Stimulated activated CD4-positive, alpha-beta T cell treated with anti-CD3 and anti-CD28 coated beads, Interleukin-1b, Interleukin-23, amount 100 ng/mL, for 1 hour (primary cell): Measurements from ENCODE around the gene MZF1.

ENCODE experiments used
- DNase-seq, 2 donors: peaks; one replicate each; pipeline ENCODE4 v3.0.0-alpha.2; 2020; ENCODE audit warnings: low read depth in 2 of 2

The MZF1 gene

GRCh38 chr19:58555920-58556621 lies 17.1 kb downstream of the MZF1 start:
- no peak for DNase-seq

GRCh38 chr19:58555369-58555885 lies 17.7 kb downstream of the MZF1 start:
- DNase-seq: no peak

DNA sequence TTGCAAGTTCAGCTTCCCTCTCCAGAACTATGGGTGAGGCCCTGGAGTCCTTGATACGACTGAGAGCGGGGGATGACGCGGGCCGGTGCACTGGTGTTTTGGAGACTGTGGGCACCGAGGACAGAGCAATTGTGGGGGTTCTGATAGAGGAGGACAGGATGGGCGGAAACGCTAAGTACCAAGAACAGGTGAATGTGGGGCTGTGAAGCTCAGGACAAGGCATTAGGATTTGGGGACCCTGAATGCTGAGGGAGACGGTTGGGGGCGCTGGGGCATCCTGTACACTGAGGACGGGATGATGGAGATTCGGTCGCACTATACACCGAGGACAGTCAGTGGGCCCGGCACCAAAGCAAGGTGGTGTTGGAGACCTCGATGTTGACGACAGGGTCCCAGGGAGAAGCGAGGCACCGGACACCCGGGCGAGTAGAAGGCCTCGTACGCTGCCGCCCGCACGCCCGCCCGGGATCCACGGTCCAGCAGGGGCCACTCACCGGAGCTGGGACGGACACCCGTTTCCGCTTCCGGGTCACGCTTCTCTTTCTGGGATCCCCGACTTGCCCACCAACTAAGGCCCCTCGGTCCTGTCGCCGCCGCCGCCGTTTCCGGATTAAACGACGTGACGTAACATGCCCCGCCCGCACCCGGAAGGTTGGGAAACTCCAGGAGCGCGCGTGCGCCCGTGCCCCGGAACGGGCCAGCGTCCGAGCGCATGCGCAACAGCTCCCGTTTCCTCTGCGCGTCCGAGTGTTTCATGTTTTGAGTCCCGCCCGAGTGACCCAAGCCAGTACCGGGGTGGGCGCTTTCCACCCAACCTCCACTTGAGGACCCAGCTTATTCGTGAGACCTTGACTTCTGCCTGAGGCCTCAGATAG lies 18.4 kb downstream of the MZF1 start, which contains the start of gene CHMP2A:
TSS of gene CHMP2A (minus strand) at position 612 of the 875 bp plus-strand sequence. CDS start 893 bp downstream, outside the sequence.
- peak; percentile 93 to 97 for DNase-seq

DNA sequence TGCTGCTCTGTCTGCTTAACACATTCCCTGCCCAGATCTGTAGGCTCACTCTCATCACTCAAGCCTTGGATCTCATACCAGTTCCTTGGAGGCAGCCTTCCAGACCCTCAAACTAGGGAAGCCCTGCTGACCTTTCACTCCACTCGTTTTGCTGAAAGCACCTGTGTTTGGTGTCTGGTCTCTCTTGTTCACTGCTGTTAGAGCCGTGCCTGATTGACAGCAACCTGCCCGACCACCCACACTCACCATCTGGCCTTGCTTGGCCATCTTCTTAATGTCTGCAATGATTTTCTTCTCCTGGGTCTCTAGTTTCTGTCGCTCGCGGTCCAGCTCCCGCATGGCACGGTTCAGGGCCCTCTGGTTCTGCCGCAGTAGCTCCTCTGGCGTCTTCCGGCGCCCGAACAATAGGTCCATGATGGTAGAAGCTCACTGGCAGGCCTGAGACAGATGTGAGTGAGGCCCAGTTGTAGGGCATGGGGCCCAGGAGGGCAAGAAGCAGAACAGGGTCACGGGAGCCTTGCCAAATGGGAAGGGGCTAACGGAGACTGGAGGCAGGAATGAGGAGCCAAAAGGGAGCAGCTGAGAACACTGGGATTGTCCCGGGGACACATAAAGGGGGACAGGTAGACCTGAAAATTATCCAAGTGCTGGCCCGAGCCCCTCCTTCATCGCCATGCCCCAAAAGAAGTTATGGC lies 19.2 kb downstream of the MZF1 start:
- DNase-seq: no peak

GRCh38 chr19:58552655-58553054 lies 20.5 kb downstream of the MZF1 start:
- DNase-seq: no peak

DNA sequence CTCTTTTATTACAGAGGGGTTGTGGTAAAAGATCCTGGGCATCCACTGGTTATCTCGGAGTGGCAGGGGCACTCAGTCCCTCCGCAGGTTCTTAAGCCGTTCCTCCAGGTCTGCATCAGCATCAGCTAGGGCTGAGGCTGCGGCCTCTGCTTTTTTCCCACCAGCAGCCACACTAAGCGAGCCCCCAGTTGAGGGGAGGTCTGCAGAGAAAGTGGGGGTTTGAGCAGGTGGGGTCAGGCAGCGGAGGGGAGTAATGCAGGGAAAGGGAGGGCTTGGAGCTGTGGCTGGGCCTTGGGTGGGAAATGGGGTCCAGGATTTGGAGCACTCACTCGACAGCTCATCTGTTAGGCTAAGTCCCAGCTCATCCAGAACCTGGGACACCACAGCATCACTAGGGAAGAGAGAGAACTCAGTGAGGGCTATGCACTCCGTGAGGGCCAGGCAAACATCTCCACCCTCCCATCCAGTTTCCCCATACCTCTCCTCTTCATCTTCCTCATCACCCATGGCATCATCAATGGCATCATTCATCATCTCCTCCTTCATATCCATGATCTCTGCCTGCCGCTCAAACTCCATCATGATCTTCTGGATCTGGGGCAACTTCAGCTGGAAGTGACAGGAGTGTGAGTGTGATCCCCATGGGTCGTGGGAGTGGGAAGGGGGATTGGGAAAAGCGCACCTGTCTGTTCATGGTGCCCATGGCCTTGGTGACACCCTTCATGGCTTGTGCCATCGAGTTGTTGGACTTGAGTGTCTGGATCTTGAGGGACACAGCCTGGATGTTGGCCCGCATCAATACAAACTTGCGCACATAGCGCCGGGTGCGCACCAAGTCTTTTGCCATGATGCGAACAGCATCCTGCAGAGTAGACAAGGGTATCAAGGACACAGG lies 21.3 kb downstream of the MZF1 start:
- DNase-seq: no peak

DNA sequence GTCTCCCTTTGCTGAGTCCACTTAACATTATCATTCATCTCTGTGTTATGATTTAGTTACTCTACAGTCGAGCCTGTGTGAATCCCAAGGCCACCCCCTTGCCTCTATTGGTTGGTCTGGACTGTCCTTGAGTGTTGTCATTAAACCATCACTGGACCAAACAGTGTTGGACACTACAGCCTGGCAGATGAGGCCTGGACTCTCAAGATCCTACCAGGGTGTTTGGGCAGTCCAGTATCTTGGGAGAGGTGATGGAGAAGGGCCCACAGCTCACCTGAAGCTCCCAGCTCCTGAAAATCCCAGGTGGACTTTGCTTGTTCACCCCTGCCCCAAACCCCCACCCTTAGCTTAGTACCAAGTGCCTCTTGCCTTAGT lies 22.0 kb downstream of the MZF1 start:
- no peak for DNase-seq

DNA sequence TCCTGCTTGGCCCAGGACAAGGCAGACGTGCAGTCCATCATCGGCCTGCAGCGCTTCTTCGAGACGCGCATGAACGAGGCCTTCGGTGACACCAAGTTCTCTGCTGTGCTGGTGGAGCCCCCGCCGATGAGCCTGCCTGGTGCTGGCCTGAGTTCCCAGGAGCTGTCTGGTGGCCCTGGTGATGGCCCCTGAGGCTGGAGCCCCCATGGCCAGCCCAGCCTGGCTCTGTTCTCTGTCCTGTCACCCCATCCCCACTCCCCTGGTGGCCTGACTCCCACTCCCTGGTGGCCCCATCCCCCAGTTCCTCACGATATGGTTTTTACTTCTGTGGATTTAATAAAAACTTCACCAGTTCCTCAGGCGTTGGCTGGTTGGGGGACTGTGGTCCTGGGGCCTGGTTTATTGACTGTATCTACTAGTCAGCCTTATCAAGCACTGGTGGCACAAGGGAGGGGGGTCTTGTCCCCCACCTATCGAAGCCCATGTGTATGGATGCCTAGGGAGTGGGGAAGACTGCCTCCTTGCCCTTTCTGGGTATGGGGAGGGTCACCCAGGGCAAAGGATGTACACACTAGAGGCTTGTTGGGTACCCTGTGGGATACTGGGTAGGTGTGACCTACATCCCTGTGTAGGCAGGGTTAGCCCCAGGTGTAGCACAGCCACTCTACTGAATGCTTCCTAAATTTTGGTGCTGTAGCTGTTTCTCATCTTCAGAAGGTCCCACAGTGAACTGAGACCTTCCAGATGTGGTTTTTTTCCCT lies 22.6 kb downstream of the MZF1 start:
- DNase-seq: no peak

DNA sequence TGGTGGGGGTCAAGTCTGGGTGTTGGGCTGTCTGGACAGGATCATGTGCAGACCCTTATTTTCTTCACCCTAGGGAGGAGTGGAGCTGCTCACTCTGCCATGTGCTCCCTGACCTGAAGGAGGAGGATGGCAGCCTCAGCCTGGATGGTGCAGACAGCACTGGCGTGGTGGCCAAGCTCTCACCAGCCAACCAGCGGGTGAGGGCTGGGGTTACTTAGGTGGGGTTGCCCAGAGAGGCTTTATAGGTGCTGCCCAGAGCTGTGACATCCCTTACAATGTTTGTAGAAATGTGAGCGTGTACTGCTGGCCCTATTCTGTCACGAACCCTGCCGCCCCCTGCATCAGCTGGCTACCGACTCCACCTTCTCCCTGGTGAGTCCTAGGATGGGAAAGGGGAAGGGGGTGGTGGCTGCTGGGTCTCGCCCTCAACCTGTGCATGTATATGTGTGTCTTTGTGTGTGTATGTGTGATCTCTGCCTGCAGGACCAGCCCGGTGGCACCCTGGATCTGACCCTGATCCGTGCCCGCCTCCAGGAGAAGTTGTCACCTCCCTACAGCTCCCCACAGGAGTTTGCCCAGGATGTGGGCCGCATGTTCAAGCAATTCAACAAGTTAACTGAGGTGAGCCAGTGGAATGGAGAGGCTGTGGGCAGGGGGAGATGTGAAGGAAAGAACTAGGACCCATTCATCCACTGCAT lies 23.3 kb downstream of the MZF1 start:
- DNase-seq: no peak

- no peak for DNase-seq
Observed at GRCh38 chr19:58548859-58549663, 24.1 kb downstream of the MZF1 start.

GRCh38 chr19:58547323-58548312 lies 25.5 kb downstream of the MZF1 start:
- no peak for DNase-seq

- no peak for DNase-seq
Observed at GRCh38 chr19:58546019-58546530, 27.1 kb downstream of the MZF1 start.

GRCh38 chr19:58545286-58546018 lies 27.7 kb downstream of the MZF1 start:
- DNase-seq: no peak

- peak; percentile 54 for DNase-seq
Observed at GRCh38 chr19:58544591-58545285, 28.4 kb downstream of the MZF1 start.

DNA sequence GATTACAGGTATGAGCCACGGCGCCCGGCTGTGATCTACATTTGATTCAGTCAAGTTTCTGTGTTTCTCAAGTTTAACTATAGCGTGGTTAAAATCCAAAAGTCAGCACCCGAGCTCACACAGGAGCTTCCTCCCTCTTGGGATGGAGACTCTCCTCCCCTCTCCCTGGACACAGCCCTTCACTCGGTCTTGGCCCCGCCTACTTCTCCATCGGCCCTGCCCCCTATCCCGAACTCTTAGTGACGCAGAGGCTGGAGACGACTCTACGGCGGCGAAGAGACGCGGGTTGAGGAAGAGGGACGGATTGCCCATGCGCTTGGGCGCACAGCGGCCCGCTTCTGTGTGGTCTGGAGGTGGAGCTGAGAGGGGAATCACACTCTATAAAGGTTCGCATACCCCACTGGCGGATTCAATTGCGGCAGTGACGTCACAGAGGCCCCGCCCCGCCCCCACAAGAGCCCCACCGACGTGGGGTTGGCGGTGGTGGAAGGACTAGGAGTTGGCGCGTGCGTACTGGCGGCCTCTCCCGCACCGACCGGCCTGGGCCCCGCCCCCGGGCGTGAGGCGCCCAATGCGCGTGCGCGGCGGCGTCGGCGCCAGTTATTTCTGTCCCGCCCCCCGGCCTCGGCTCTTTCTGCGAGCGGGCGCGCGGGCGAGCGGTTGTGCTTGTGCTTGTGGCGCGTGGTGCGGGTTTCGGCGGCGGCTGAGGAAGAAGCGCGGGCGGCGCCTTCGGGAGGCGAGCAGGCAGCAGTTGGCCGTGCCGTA lies 29.1 kb downstream of the MZF1 start, which contains the start of gene TRIM28:
TSS of gene TRIM28 (plus strand) at position 239 of the 765 bp plus-strand sequence. CDS start 694 bp downstream, outside the sequence.
- DNase-seq: peak; percentile 100
